ENCODE data around the gene VDR. TPM values are rescaled to one million over a fixed set of nuclear protein-coding genes. Genes with fewer than 3 reads are reported as not detected.
"Not testable (repeated sequence)": the region's sequence is repeated elsewhere in the genome, so short reads cannot be mapped to it uniquely, and the experiment has no call there.

VDR gene
- polyA plus RNA-seq, 6 donors from 2014 or later: 0.05 to 0.44 TPM; not detected in 4

- H3K27ac Mint-ChIP-seq: no peak overlapping the region
- H3K9me3 Mint-ChIP-seq: no peaks in the 10 kb centered on the region
- H3K4me1 Mint-ChIP-seq: no peaks in the 10 kb centered on the region
- H3K4me3 Mint-ChIP-seq: no peak overlapping the region
- no peak for ATAC-seq (ENCODE audit: low read depth in 2 of 2)
- DNase-seq: no peak
- H3K36me3 Mint-ChIP-seq: no peaks in the 10 kb centered on the region
- H3K27me3 Mint-ChIP-seq: peaks cover 0 to 3% (median 0%) of the 10 kb centered on the region in 3 donors
Measured at GRCh38 chr12:47855502-47855901, 49.3 kb downstream of the VDR start.

GRCh38 chr12:47854531-47854930 lies 50.3 kb downstream of the VDR start:
- ATAC-seq (ENCODE audit: low read depth in 2 of 2): no peak

GRCh38 chr12:47852096-47852571 lies 52.7 kb downstream of the VDR start:
- Mint-ChIP-seq H3K4me3 (no peak overlapping the region), H3K9me3 (no peaks in the 10 kb centered on the region), H3K27me3 (no peaks in the 10 kb centered on the region), H3K27ac (no peak overlapping the region), H3K4me1 (no peaks in the 10 kb centered on the region), H3K36me3 (no peaks in the 10 kb centered on the region)
- DNase-seq (no peak), ATAC-seq (ENCODE audit: low read depth in 2 of 2) (no peak)

More at GRCh38 chr12:47854531-47854930, 50.3 kb downstream of the VDR start:
- Mint-ChIP-seq H3K27ac (no peak overlapping the region), H3K4me1 (no peaks in the 10 kb centered on the region), H3K27me3 (peaks cover 0 to 3% (median 0%) of the 10 kb centered on the region in 3 donors), H3K9me3 (no peaks in the 10 kb centered on the region), H3K4me3 (no peak overlapping the region), H3K36me3 (no peaks in the 10 kb centered on the region)
- no peak for DNase-seq

GRCh38 chr12:47851303-47851952 lies 53.4 kb downstream of the VDR start:
- H3K9me3 Mint-ChIP-seq: no peaks in the 10 kb centered on the region
- ATAC-seq (ENCODE audit: low read depth in 2 of 2) (no peak), DNase-seq (no peak)
- no peaks in the 10 kb centered on the region for H3K36me3 Mint-ChIP-seq
- no peaks in the 10 kb centered on the region for H3K27me3 Mint-ChIP-seq
- no peak overlapping the region for H3K4me3 Mint-ChIP-seq
- H3K4me1 Mint-ChIP-seq: no peaks in the 10 kb centered on the region
- H3K27ac Mint-ChIP-seq: no peak overlapping the region

GRCh38 chr12:47850153-47851084 lies 54.4 kb downstream of the VDR start:
- no peak overlapping the region for H3K4me3 Mint-ChIP-seq
- H3K27me3 Mint-ChIP-seq: peaks cover 0 to under 1% (median 0%) of the 10 kb centered on the region in 3 donors
- no peak for DNase-seq
- H3K4me1 Mint-ChIP-seq: no peaks in the 10 kb centered on the region
- no peaks in the 10 kb centered on the region for H3K36me3 Mint-ChIP-seq
- no peak overlapping the region for H3K27ac Mint-ChIP-seq
- ATAC-seq (ENCODE audit: low read depth in 2 of 2): no peak
- H3K9me3 Mint-ChIP-seq: no peaks in the 10 kb centered on the region

GRCh38 chr12:47849261-47849660 lies 55.5 kb downstream of the VDR start:
- no peaks in the 10 kb centered on the region for H3K36me3 Mint-ChIP-seq
- H3K4me3 Mint-ChIP-seq: no peak overlapping the region
- ATAC-seq (ENCODE audit: low read depth in 2 of 2) (no peak), DNase-seq (no peak)
- peaks cover 0 to 6% (median 4%) of the 10 kb centered on the region in 3 donors for H3K27me3 Mint-ChIP-seq
- no peaks in the 10 kb centered on the region for H3K4me1 Mint-ChIP-seq
- no peaks in the 10 kb centered on the region for H3K9me3 Mint-ChIP-seq
- H3K27ac Mint-ChIP-seq: no peak overlapping the region

GRCh38 chr12:47848853-47849252 lies 55.9 kb downstream of the VDR start:
- Mint-ChIP-seq H3K36me3 (no peaks in the 10 kb centered on the region), H3K4me1 (no peaks in the 10 kb centered on the region), H3K27me3 (peaks cover 0 to 6% (median 4%) of the 10 kb centered on the region in 3 donors), H3K9me3 (no peaks in the 10 kb centered on the region), H3K4me3 (no peak overlapping the region), H3K27ac (no peak overlapping the region)
- DNase-seq: no peak
- ATAC-seq (ENCODE audit: low read depth in 2 of 2): no peak

GRCh38 chr12:47846294-47846996 lies 58.3 kb downstream of the VDR start:
- Mint-ChIP-seq H3K36me3 (no peaks in the 10 kb centered on the region), H3K27ac (no peak overlapping the region), H3K4me3 (no peak overlapping the region), H3K27me3 (peaks cover 0 to 6% (median 4%) of the 10 kb centered on the region in 3 donors), H3K9me3 (no peaks in the 10 kb centered on the region), H3K4me1 (no peaks in the 10 kb centered on the region)
- ATAC-seq (ENCODE audit: low read depth in 2 of 2) (no peak), DNase-seq (no peak)

GRCh38 chr12:47845081-47845480 lies 59.7 kb downstream of the VDR start:
- Mint-ChIP-seq H3K4me3 (no peak overlapping the region), H3K27ac (peak overlapping the region in 1 of 6 donors; percentile 2), H3K4me1 (no peaks in the 10 kb centered on the region), H3K27me3 (peaks cover 0 to 6% (median 4%) of the 10 kb centered on the region in 3 donors), H3K36me3 (no peaks in the 10 kb centered on the region), H3K9me3 (no peaks in the 10 kb centered on the region)
- DNase-seq (no peak), ATAC-seq (ENCODE audit: low read depth in 2 of 2) (no peak)

GRCh38 chr12:47844264-47845019 lies 60.4 kb downstream of the VDR start:
- no peaks in the 10 kb centered on the region for H3K4me1 Mint-ChIP-seq
- no peaks in the 10 kb centered on the region for H3K36me3 Mint-ChIP-seq
- H3K27ac Mint-ChIP-seq: no peak overlapping the region
- no peak for ATAC-seq (ENCODE audit: low read depth in 2 of 2)
- DNase-seq: no peak
- no peaks in the 10 kb centered on the region for H3K9me3 Mint-ChIP-seq
- H3K27me3 Mint-ChIP-seq: peaks cover 0 to 6% (median 4%) of the 10 kb centered on the region in 3 donors
- peak overlapping the region in 1 of 8 donors; percentile 22 for H3K4me3 Mint-ChIP-seq

GRCh38 chr12:47843226-47843980 lies 61.4 kb downstream of the VDR start:
- ATAC-seq (ENCODE audit: low read depth in 2 of 2) (no peak), DNase-seq (no peak)
- Mint-ChIP-seq H3K4me3 (no peak overlapping the region), H3K27ac (no peak overlapping the region), H3K4me1 (no peaks in the 10 kb centered on the region), H3K36me3 (no peaks in the 10 kb centered on the region), H3K9me3 (no peaks in the 10 kb centered on the region), H3K27me3 (peaks cover 0 to 6% (median 4%) of the 10 kb centered on the region in 3 donors)

GRCh38 chr12:47842543-47842942 lies 62.3 kb downstream of the VDR start:
- not testable (repeated sequence) for H3K9me3 Mint-ChIP-seq; H3K27me3 Mint-ChIP-seq; ATAC-seq (ENCODE audit: low read depth in 2 of 2); H3K4me1 Mint-ChIP-seq; H3K4me3 Mint-ChIP-seq; H3K27ac Mint-ChIP-seq; H3K36me3 Mint-ChIP-seq; DNase-seq

Data from naive B cell (primary cell).